Keratinocyte (primary cell): Measurements from ENCODE around the gene TNFSF8.

Source experiments
- CTCF ChIP-seq, 3 experiments: IDR thresholded peaks in 1 of 3; conservative IDR thresholded peaks in 1 of 3; optimal IDR thresholded peaks in 1 of 3; 2 replicates in 2 of 3; 3 replicates in 1 of 3; pipeline versions ENCODE3 to v1.5.1; 2011; ENCODE audit warnings: low read length in 3 of 3, mild to moderate bottlenecking in 3 of 3, moderate library complexity in 2 of 3, control low read depth in 1 of 3, inconsistent platforms in 1 of 3; ENCODE audit not compliant: insufficient read depth in 2 of 3; ENCODE audit errors: extremely low read depth in 1 of 3
- EZH2 ChIP-seq: IDR thresholded peaks from one replicate; pipeline ENCODE4 v1.6.1; 2012; ENCODE audit warnings: inconsistent platforms, mild to moderate bottlenecking, low read length, moderate library complexity

- TF ChIP-seq CTCF (optimal IDR thresholded peaks at IDR 0.05 in 1 of 3, IDR thresholded peaks at IDR 0.05 in 1 of 3, conservative IDR thresholded peaks at IDR 0.05 in 1 of 3; ENCODE audit: extremely low read depth in 1 of 3, insufficient read depth in 2 of 3, low read length in 3 of 3) (no peak), EZH2 (no peak)
Observed at GRCh38 chr9:114884787-114885452, 45.5 kb downstream of the TNFSF8 start.
